Myocyte (in vitro differentiated cells): ENCODE measurements around the gene ROM1. TPM values are rescaled to one million over a fixed set of nuclear protein-coding genes. Genes with fewer than 3 reads are reported as not detected.
"Not testable (repeated sequence)": the region's sequence is repeated elsewhere in the genome, so short reads cannot be mapped to it uniquely, and the experiment has no call there.

ENCODE experiments used
- DNase-seq: peaks from one replicate; pipeline ENCODE4 v3.0.0-alpha.2; 2012; ENCODE audit warnings: low read depth
- total RNA-seq: library from RNA; depleted of rRNA; stranded (reverse); fragments of >200 nt; gene quantifications from 2 replicates; pipeline ENCODE4 v1.2.3, GENCODE V29; 2014

The ROM1 gene
- total RNA-seq, 1 donor from 2014 or later: 1.5 TPM

- not testable (repeated sequence) for DNase-seq
Observed at GRCh38 chr11:62585356-62585755, 27.7 kb upstream of the ROM1 start.

GRCh38 chr11:62588966-62589637 is 24.0 kb upstream of the ROM1 start:
- no peak for DNase-seq

DNA sequence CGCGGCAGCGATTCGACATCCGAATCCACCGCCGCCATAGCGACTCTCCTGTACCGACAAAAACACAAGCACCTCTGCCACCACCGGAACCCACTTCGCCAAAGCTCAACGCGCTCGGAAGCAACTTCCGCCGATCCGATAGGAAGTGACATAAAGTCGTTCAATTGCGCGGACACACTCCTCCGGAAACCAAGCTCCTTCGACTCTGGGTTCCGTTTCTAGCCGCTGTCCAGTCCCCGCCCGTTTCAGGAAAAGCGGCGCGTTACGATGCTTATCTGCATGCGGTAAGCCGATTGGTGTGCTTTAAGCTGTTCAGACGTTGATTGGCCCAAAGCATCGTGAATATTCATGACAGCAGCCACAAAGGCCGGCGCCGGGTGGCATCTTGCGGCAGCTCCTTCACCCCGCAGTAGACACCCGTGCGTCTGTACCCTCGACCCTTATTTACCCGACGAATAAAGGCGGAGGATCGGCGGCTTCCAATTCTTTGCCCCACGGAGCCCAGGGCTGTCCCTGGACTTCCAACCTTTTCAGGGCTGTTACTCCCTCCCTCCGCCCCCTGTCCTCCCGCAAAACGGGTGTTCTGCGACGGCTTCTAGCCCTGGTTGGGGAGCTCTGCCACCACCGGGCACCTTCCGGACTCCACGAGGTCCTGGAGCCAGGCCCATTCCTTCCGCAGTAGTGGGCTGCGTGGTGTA is 21.5 kb upstream of the ROM1 start, which contains the start of gene TUT1:
Gene TUT1, minus strand, starts transcription at position 76 of the 698 bp plus-strand sequence. Its CDS starts 38 bp downstream, at position 38.
- DNase-seq: peak; percentile 99

DNA sequence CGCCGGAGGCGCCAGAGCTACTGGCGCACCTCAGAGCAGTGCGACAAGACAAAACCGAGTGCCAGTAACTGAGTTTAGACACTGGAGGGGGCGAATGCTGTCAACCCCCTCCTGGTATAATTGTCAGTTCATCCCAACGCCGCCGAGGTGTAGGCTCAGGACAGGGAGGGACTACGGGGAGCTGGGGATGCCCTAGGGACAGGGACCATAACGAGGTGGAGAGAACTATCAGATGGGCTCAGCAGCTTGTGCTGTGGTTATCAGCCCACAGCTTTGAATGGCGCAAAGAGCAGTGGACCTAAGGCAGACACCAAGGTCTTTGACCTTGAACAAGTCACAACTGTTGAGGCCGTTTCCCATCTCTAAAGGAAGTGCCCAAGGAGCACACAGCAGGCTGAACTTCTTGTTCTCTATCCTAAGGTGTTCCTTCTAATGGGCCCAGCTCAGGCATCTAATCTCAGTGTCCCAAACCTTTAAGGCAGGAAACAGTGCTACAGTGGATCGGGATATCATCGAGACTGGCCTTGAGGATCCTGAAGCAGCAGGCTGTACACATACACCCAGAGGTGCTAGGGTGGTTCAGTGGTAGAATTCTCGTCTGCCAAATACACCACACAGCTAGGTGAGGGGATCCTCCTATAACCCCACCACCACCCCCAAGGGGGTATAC is 20.8 kb upstream of the ROM1 start:
- no peak for DNase-seq

DNA sequence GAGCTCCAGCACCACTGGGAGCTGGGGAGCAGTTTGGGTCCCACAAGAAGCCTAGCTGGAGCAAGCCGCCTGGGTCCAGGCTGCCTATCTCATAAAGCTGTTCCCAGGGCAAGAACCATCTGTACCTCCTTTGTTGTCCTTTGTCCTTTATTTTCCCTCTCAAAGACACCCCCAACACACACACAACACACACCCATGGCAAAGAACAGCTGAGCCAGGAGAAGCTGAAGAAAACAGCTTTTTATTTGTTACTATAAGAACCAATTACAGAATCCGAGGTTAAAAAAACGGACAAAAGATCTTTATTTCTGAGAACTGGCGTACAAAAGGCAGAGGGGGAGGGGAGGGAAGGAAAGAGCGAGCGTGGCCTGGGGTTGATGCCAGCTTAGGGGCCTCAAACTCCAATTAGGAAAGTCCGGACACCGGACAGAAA is 20.1 kb upstream of the ROM1 start:
- no peak for DNase-seq

DNA sequence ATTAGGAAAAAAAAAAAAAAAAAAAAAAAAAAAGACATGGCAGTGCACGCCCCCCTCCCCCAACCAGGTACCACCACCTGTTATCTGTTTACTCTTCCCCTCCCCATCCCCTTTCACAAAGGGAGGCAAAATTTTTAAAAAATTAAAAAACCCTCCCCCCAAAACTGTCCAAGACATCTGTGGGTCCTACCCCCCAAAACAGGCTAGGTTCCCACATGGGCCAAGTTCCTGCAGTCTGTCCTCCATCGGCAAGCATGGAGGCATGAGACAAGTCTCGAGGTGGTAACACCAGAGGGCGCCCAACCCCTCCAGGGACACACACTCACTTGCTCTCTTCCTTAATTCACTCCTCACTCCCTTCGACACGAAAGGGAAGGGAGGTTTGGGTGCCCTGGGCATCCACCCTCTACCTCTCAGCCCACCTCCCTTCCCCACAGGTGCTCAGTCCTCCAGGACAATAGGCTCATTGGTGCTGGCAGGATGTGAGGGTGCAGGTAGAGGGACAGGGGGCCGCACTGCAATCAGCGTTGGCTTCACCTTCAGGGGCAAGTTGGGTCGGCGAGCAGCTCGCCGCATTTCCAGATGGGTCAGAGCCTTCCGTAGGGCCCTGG is 19.5 kb upstream of the ROM1 start:
- peak; percentile 76 for DNase-seq

DNA sequence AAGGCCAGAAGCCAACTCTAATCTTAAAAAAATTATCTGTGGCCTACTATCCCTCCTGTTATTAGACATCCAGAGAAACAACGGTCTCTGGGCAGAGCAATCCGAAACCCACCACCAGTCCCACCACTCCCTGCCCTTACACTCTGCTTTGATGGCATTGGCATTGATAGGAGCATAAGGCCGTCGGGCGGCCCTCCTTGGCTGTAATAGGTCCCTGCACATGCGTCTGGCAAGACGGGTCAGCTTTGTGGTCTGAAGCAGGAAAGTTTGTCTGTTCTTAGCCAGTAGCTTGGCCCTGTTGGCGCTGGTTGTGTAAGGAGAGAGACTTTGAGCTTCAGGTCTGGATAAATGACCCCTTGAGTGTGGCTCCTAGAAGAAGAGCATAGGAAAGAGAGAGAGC is 17.9 kb upstream of the ROM1 start:
- no peak for DNase-seq

DNA sequence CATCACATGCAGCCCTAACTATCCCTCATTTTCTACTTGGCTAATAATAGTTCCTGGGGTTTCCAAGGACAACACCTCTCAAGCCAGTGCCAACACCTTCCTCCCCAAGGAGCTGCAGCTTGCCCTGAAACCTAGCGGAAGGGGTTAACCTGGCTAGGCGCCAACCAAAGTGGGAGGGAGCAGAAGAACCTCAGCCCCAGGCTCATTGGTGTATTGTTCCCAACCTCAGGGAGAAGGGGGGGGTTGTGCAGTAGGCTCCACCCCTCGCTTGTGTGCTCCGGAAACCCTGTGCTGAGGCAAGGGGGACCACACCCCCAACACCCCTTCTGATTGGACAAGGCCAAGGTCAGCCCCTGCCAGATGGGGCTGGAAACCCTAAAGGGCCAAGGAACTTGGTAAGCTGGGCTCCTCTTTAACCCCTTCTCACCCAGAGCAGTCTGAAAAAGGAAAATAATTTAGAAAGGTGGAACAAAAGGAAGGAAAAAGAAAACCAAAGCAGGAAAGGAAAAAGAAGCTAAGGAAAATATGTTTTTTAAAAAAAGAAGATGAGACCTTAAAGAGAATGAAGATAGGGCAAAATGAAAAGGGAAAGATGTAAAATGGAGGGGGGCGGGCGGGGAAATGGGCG is 13.9 kb upstream of the ROM1 start:
- DNase-seq: peak; percentile 97

- no peak for DNase-seq
Observed at GRCh38 chr11:62599901-62600300, 13.2 kb upstream of the ROM1 start.

DNA sequence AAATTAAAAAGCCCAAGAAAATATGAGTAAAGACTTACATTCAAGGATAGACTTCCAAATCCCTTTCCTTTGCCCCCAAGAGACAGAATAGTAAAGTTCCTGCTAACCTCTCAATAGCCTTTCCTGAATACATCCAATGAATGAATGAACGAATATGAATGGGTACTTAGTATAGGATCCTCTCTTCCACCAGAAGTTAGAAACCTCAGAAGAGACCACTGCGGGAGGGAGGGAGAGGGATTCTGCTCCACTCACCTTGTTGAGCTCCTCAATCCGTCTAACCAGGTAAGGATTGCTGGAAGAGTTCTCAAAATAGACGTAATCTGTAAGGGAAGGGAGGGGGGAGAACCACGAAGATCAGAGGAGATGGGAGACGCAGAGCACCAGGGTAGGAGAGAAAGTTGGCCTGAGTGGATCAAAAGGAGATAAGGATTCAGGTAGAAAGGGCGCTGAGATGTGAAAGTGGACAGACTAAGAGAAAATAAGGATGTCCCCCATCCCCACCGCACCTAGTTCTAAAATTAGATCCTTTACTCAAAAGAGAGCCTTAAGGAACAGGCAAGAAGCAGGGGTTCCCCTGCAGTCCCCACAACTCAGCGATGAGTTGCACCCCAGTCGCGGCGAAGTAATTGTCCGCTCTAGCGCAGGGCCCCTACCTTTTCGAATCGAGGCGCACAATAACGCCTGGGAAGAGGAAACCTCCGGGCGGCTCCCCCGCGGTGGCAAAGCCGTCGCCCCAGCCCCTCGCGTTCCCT is 12.5 kb upstream of the ROM1 start:
- DNase-seq: no peak

DNA sequence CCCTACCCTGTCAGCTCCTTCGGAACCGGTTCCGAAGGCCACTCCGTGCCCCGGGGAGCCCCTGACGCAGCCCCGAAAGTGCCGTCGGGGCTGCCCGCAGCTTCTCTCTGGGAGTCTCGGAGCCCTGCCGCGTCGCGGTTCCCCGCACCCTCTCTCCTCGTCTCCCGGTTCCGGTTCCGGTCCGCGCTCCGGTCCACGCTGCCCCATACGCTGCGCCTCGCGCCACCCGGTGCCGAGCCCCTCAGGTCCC is 12.0 kb upstream of the ROM1 start:
- DNase-seq: peak; percentile 36

- peak; percentile 97 for DNase-seq
Observed at GRCh38 chr11:62601372-62602140, 11.5 kb upstream of the ROM1 start, which contains the start of gene MTA2. TSS of gene MTA2 (minus strand) at chr11:62601865. CDS start at chr11:62601450, 415 bp downstream.

DNA sequence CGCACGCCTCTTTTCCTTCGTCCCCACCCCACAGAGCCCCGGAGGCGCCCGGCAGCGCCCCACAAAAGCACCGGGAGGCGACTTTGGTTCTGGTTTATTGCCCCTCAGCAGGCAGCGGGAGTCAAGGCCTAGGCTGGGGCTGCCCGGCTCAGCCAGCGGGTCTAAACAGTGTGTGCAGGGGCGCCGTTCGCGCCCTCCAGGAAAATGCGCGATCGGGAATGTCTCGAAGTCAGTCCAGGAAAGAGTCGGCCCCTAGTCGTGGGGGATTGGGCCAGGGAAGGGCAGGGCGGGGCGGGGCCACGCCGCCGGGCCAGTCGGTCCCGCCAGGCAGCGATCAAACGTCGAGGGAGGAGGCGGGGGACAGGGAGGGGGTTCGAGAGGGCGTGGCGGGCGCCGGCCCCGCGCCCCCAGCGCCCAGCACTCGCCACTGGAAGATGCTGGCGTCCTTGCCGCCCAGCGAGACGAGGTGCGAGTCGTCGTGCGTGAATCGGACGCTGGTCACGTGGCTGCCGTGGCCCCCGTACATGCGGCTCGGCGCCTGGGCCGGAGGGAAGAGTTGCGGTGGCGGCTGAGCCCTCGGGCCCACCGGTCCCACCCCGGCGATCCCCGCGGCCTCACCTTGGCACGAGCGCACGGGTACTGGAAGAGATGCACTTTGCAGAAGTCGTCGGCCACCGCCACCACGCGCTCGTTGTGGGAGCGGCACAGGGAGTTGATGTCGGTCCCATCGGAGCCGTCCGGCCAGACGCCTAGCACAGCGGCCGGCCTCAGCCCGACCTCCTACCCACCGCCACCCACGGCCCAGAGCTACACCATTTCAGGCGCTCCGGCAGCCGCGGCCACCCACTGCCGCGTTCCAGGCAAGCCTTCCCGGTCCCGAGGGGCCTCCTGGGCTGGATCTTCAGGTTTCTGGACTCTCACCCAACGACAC is 10.7 kb upstream of the ROM1 start:
- peak; percentile 44 for DNase-seq

DNA sequence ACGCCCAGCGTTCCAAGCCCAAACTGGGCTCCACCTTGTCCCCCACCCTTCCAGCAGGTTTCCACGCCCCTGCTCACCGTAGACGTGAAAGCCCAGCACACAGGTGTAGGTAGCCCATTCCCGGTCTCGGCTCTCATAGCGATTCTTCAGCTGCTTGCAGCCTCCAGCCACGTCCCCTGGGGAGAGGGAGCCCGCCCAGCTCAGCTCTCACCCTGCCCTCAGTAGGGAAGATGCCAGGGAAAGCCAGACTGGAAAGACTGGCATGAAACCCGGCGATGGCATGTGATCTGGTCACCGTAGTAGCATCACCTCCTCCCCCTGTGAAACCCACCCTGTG is 10.0 kb upstream of the ROM1 start:
- DNase-seq: no peak

- DNase-seq: no peak
Observed at GRCh38 chr11:62603776-62604299, 9.2 kb upstream of the ROM1 start.

- DNase-seq: no peak
Observed at GRCh38 chr11:62604460-62605120, 8.5 kb upstream of the ROM1 start.

- no peak for DNase-seq
Observed at GRCh38 chr11:62605467-62605866, 7.6 kb upstream of the ROM1 start.

DNA sequence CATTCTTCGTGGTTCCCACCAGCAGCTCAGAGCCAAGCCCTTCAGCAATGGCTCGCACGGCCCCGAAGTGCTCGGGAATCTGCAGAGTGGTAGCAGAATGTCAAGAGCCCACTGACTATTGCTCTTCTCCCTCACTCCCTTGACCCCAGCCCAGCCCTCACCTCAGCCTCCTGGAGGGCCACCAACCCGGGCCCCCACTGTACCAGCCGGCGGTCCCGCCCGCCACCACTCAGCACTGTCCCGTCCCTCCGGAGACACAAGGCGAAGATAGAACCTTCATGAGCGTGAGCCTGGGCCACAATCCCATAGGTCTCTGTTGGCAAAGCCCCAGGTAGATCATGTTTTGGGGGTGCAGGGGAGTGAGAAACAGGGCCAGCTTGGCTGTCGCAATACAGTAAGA is 7.2 kb upstream of the ROM1 start:
- DNase-seq: no peak
